HG03280 (cell line): ENCODE data around the gene TNFRSF21.

Experiments used
- ATAC-seq: cut with Tn5 transposase; IDR thresholded peaks from one replicate; pipeline ENCODE4 v1.9.1; 2021; ENCODE audit warnings: mild to moderate bottlenecking, moderate library complexity; ENCODE audit not compliant: unreplicated experiment

The TNFRSF21 gene

DNA sequence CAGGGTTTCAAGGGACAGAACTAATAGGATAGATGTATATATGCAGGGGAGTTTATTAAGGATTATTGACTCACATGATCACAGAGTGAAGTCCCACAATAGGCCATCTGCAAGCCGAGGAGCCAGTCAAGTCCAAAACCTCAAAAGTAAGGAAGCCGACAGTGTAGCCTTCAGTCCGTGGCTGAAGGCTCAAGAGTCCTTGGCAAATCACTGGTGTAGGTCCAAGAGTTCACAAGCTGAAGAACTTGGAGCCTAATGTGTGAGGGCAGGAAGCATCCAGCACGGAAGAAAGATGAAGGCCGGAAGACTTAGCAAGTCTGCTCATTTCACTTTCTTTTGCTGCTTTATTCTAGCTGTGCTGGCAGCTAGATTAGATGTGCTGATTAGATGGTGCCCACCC is 128.0 kb downstream of the TNFRSF21 start:
- ATAC-seq = no peak
